GM19463 (cell line): ENCODE results near the gene MTCL1.

Source experiments
- ATAC-seq: cut with Tn5 transposase; IDR thresholded peaks from one replicate; pipeline ENCODE4 v1.9.1; 2021; ENCODE audit warnings: mild to moderate bottlenecking, moderate library complexity; ENCODE audit not compliant: unreplicated experiment

MTCL1 gene

DNA sequence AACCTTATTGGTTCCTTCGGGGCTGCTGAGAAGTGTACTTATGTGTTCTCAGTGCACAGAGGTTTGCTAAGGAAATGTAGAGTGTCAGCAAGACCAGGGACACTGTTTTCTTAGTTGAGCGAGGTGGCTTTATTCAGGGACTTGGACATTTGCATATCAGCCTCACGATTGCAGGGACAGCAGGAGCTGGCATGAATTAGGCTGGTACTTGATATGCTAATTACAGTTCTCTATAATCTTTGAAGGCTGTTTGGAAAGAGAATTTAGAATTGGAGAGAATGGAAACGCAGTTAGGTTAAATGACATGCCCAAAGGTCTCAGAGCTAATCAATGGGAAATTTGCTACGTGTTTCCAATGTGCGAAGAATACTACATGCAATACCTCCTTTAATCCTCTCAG, 18.7 kb upstream of the MTCL1 start:
- ATAC-seq: no peak

DNA sequence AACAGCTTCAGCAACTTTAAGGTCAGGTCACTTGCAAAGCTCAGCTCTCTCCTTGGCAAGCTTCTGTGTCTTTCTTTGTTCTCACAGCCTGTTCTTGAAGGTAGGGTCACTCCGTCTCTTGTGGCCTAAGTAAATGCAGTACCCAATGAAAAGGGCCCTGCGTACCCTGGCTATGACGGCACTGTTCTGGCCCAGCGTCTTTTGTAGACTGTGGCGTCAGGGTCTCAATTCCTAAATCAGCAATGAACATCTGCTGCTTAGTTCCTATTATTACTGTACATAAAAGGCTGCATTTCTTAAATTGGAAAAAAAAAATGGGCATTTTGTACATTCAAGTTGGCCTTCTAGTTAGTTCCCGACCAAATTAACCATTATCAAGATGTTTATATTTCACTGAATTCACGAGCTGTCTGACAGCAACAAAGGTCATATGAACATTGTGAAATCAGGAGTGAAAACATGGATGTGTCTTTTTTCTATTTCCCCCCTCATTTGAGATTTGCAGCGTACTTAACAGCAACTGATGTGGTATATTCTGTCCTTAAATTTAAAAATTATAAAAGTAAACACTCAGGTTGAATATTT, 17.0 kb upstream of the MTCL1 start:
- no peak for ATAC-seq

DNA sequence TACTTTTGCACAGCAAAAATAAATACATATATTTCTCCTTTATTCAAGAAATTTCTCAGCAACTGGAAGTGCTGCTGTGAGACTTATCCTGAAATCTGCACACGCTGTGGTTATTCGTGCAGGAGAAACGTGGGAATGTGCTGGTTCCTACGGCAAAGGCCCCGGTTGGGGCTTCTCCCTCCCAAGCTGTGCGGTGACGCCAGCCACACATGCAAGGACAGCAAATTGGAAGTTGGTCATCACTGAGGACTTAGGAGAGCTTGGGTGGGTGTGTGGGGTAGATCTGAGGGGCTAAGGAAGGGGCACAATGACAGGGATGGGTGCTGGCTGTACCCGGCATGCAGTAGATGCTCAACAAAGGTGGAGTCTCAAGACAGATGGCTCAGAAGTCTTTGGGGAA, 16.5 kb upstream of the MTCL1 start:
- ATAC-seq: no peak

DNA sequence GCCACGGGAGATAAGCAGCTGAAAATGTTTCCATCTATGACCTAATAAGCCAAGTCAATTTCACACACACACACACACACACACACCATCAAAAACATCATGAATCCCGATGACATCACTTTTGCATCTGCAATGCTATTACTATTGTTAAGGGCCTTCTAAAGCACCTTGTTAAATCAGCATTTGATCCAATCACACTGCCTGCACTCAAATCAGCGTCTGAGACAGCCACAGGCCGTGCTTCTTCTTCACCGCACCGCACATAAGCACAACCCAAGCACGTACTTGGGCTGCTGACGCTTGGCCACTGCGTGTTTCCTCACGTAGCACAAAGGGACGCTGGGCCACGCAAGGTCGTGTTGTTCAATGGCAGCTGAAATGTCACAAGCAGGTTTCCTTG, 15.8 kb upstream of the MTCL1 start:
- ATAC-seq: no peak

DNA sequence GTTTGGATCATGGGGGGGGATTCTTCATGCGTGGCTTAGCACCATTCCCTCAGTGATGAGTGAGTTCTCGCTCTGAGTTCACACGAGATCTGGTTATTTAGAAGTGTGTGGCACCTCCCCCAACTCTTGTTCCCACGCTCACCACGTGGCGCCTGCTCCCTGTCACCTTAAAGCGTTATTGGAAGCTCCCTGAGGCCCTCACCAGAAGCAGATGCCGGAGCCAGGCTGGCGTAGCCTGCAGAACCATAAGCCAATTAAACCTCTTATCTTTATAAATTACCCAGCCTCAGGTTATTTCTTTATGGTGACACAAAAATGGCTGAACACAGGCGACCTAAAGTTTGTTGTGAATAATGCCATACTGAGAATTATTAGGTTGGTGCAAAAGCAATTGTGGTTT, 10.5 kb upstream of the MTCL1 start:
- no peak for ATAC-seq

DNA sequence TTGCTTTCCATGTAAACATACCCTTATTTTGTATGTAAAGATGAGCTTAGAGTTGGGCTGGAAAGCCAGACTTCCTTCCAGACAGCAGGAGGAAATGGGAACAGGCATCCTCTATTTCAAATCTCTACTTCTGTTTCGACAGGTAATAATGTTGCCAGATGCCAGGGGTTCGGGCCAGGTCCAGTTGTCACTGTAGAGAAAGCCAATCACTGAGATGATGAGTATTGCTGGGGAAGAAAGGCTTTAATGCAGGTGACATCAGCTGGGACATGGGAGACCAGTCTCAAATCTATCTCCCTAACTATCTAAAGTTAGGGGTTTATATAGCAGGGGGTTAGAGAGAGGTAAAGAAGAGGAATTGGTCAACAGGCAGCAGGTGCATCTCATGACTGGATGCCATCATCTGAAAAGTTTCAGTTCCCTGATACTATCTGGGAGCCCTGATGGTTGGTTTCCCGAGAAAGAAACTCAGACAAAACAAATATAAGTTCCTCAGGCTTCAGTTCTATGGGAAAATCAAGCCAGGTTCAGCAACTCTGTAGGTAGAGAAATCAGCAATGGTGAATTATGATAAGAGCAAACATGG, 9.3 kb upstream of the MTCL1 start:
- peak; percentile 51 for ATAC-seq

DNA sequence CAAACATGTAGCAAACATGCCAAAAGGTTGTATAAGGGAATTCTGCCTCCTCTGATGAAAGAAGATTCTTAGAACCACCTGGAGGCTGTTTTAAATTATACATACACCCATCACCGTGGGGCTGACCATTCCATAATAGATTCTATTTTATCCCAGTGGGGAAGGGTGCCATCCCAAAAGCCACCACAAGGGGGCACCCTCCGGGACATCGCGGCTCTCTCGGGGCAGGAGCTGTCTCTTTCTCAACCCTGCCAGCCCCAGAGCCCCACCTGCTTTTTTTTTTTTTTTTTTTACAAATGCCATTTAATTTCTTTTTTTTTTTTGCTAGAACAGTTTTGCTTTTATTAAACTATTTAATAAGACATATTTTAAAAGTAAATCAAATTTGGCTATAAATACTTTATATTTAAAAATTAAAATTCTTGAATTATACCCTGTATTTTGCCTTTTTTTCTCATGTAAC, 8.6 kb upstream of the MTCL1 start:
- ATAC-seq: no peak

DNA sequence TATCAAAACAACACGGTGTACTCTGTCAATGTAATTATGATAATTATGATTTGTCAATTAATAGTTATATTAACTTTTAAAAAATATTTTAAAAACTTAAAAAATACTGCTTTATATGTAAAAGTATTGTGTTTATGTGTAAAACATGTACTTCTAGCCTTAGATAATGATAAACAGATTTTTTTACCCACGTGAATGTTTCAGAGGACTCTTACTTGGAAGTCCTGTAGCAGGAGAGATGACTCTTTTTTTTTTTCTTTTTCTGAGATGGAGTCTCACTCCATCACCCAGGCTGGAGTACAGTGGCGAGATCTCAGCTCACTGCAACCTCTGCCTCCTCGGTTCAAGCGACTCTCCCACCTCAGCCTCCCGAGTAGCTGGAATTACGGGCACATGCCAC, 6.2 kb upstream of the MTCL1 start:
- ATAC-seq: no peak

DNA sequence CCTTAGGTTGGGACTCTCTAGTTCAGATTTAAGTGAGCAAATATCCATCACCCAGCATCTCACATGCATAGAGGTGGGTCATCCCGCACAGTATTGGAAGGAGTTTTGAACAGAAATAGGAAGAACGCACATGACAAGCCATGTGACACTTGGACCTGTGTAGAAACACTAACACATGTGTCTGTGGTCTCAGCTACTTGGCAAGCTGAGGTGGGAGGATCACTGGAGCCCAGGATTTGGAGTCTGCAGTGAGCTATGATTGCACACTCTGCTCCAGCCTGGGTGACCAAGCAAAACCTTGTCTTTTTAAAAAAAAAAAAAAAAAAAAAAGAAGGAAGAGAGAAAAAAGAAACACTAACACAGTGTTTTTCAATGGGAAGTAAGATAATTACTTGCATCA, 5.4 kb upstream of the MTCL1 start:
- no peak for ATAC-seq

DNA sequence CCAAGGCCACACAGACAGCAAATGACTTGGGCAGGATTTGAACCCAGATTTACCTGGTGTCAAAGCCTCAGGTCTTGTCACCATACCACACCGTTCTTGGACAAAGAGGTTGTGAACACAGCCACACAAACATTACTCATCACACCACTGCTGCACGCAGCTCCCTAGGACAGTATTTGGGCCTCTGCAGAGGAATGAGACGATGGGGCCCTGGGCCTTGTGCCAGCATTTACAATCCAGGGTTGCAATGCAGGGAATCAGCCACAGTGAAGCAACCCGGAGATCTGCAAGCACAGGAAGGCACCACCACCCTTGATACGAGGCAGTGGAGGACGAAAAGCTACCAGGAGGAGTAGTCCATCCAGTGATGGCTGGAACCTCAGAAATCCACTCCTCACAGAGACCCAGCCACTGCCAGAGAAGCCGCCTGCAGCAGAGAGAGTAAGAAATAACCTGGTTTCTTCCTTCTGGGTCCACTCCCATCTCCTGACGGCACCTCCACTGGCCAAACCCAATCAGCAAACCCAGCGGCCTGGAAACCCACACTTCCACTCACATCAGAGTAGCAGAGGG, 3.7 kb upstream of the MTCL1 start:
- no peak for ATAC-seq

DNA sequence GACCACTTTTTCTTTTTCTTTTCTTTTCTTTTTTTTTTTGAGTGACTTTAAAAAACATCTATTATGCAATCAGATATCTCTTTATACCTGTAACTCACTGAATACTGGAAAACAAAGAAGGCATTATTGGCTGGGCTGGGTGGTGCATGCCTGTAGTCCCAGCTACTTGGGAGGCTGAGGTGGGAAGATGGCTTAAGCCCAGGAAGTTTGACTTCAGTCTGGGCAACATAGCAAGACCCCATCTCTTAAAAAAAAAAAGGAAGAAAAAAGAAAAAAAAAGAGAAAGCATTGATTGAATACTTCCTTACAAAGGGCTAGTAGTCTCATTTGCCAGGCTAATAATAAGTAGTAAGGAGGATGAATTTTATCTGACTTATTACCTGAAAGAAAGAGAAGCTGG, 2.7 kb upstream of the MTCL1 start:
- no peak for ATAC-seq

DNA sequence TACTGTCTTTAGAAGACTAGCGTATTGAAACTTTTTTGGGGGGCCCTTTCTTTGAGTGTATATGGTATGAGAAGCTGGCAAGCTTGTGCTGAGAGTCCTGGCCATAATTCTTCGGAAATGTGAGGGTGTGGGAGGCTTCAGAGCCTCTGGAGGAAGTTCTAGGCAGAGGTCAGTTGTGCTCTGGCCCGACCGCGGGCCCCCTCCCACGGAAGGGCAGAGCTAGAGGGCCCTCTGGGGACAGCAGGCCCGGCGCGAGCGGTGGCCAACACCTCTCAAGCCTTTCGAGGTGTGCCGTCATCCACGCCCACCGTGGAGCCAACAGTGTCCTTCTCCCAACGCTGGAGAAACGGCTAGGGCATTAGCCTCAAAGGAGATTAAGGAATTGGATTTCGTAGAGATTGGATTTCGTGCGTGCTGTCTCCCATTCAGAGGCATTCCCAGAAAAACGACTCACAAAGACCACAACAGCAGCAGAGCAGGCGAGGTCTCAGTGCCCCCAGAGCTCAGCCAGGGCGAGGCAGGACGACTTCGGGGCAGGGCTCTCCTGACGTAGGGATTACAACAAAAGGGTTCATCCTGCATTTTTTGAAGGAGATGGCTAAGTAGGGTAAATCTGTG, 2.2 kb upstream of the MTCL1 start:
- no peak for ATAC-seq

DNA sequence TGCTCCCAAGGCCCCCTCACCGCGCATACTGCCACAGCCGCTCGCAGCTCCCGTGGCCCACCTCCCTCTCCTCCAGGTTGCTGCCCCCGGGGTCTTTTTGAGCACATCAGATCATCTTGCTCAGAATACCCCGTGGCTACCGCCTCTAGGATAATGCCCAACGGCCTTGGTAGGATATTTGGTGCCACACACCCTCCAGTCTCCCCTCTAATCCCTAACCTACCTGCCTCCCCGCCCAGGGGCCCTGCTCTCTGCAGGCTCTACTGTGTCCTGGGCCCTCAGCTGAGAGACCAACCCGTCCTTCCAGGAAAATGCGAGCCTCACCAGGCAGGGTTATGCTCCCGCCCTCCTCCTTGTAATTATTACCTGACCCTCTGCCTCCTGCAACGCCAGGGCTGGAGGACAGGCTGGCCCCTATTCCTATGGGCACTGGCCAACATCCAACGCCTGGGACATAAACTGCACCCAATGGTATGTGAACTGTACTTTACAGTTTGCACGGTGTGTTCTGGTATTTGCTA, 1.5 kb upstream of the MTCL1 start:
- no peak for ATAC-seq

DNA sequence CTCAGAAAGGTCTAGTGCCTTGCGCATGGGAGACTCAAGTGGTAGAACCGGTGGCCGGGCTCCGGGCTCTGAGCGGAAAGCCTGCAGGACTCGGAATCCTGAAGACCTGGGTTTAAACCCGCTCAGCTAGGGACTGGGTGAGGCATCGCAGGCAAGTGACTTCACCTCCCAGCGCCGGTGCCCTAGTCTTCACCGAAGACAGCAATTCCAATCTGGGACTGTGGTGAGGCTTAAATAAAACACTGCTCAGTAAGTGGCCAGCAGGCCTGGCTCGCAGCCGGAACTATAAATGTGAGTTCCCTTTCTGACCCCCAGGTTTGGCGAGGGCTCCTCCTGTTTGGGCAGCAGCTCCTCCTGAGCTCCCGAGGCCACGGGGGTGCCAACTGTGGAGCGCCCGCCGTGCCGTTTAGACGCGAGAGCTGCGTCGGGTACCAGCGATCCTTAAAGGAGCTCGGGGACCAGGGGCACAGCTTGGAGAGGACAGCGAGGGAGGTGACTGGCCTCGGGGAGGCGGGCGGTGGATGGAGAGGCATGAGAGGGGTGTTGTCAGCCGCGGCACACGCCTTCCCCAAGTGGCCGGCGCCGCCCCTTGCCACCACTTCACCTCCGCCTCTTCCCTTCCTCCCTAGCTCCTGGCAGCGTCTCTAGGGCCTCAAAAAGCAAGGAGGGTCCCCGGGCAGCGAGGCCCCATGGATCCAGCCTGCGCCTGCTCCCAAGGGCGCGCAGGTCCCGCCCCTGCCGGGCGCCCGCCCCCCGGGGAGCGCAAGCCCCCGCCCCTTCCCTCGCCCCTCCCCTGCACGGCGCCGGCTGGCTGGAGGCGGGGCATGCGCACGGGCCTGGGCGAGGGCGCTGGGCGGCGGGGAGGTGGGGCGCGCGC, 757 bp upstream of the MTCL1 start:
- peak; percentile 83 for ATAC-seq

DNA sequence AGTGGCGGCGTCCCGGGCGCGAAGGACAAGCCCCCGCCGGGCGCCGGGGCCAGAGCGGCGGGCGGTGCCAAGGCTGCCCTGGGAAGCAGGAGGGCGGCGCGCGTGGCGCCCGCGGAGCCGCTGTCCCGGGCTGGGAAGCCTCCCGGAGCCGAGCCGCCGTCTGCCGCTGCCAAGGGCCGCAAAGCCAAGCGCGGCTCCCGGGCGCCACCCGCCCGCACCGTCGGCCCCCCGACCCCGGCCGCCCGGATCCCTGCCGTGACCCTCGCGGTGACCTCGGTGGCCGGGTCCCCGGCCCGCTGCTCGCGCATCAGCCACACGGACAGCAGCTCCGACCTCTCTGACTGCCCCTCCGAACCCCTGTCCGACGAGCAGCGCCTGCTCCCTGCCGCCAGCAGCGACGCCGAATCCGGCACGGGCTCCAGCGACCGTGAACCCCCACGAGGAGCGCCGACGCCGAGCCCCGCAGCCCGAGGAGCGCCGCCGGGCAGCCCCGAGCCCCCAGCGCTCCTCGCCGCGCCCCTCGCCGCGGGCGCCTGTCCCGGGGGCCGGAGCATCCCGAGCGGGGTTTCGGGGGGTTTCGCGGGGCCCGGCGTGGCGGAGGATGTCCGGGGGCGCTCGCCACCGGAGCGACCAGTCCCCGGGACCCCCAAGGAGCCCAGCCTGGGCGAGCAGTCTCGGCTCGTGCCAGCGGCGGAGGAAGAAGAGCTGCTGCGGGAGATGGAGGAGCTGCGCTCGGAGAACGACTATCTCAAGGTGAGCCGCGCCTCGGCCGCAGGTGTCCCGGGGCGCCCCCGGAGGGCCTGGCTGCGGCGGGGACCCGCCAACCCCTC, 820 bp downstream of the MTCL1 start:
- ATAC-seq: no peak

DNA sequence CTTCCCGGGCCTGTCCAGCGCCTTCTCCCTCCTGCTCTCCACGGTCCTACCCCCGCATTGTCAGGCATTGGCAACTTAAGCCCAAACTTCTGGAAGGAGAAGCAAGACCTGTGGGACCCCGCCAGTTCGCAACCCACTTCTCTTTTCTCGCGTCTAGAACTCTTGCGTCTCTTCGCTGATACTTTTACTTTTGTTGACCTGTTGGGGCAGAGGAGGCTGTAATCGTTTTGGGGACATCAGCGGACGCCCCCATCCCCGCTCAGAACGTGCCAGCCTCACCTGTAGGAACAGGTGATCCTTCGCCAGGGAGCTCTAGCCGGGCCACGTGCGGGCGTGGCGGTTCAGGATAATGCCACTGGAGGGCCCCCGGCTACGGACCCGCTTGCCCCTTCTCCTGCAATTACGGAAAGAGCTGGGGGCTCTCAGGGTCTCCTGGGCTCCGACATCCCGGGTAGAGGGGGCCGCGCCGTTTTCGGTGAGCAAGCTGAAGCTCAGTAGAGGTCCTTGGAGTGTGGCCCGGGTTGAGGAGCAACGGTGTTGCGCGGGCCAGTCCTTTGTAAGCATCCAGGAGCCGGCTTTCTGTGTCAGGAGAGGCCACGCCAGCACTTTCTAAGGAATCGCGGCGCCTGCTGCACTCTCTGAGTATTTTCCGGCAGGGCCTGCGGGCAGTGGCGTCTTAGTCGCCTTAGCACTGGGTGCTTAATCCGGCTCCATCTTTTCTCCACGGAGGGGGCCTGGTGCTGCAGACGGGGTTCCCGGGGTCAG, 1.6 kb downstream of the MTCL1 start:
- no peak for ATAC-seq

DNA sequence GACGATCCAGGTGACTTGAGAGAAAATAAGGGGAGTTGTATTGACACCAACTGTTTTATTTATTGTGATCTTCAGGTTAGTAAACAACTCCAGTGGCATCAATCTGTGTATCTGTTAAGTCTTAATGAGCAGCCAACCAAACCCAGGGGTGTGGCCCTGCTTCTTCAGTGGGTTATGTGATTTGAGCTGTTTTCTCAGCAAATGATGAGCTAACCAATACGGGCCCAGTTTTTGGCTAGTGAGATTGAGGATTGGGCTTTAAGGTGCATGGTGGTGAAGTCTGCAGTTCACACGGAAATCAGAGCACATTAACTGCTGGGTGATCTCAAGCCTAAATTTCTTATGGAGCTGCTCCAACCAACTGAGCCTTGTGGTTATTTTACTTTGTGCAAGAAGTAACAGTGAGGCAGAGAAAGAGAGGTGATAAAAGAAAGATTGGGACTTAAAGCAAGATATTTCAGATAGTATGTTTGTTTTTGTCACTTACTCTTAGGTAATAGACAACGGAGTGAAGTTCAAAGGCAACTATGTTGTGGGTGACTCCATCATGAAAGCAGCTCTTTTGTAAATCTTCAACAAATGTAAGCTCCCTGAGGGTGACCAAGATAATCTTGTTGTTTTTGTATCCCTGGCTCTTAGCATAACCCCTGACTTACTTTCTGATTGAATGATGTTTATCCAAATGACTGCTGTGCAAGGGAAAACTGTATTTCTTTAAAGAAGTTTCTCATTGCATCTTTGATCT, 2.4 kb downstream of the MTCL1 start:
- no peak for ATAC-seq

DNA sequence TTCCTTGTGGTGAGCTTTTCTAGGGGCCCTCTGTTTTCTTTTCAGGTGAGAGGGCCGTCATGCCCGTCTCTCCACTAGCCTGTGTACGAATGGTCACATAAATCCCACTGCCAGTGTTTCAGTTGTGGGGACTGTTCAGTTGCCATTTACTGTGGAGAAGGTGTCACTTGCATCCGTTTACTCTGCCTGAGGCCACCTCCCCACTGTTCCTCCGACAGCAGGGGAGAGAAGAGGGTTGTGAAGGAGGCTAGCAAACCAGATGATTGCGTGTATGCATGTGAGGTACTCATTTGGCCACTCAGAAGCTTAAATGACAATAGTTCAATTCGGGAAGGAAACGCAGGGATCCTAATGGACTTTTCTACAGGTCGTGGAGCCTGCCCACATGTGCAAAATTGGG, 3.3 kb downstream of the MTCL1 start:
- no peak for ATAC-seq
